Activated T-helper 2 cell treated with anti-CD3 and anti-CD28 coated beads, Interferon-gamma antibody, Interleukin-2, Interleukin-4, amounts not matched to agents 10 μg/mL and 5 μg/mL and 100 μg/mL, durations not matched to agents 14 hours and 24 hours and 36 hours (primary cell): ENCODE results near the gene TRPT1. TPM values are rescaled to one million over a fixed set of nuclear protein-coding genes. Genes with fewer than 3 reads are reported as not detected.

Source experiments
- DNase-seq: peaks from one replicate; pipeline ENCODE4 v3.0.0; 2021; ENCODE audit warnings: low spot score
- H3K27ac Mint-ChIP-seq: one replicate; pipeline ENCODE4 v1.8.0; 2021; ENCODE audit warnings: mixed read lengths
- H3K27me3 Mint-ChIP-seq: one replicate; pipeline ENCODE4 v1.8.0; 2021; ENCODE audit warnings: low read depth, mixed read lengths
- H3K36me3 Mint-ChIP-seq: one replicate; pipeline ENCODE4 v1.8.0; 2021; ENCODE audit warnings: low read depth, mixed read lengths
- H3K4me1 Mint-ChIP-seq: one replicate; pipeline ENCODE4 v1.8.0; 2021; ENCODE audit warnings: low read depth, mixed read lengths
- H3K4me3 Mint-ChIP-seq: one replicate; pipeline ENCODE4 v1.8.0; 2021; ENCODE audit warnings: low read depth, mild to moderate bottlenecking, moderate library complexity, mixed read lengths
- H3K9me3 Mint-ChIP-seq: one replicate; pipeline ENCODE4 v1.8.0; 2021; ENCODE audit warnings: mixed read lengths
- intact Hi-C: fragments of 100-400 bp; cut with micrococcal nuclease; formaldehyde crosslinking; loops from one replicate; pipeline ENCODE4 v1.15.1; 2023
- total RNA-seq: library from RNA; stranded (reverse); gene quantifications from 2 replicates; pipeline ENCODE4 v1.2.3, GENCODE V29; 2022

The TRPT1 gene
- total RNA-seq, 1 donor from 2014 or later: 35.5 TPM

GRCh38 chr11:64178951-64179639 lies 46.9 kb downstream of the TRPT1 start:
- no peak for DNase-seq
- Mint-ChIP-seq H3K27me3 (no peaks in the 10 kb centered on the region), H3K27ac (no peak overlapping the region), H3K36me3 (peaks cover 16% of the 10 kb centered on the region), H3K9me3 (peaks cover 3% of the 10 kb centered on the region), H3K4me3 (no peak overlapping the region), H3K4me1 (peaks cover 33% of the 10 kb centered on the region)
- intact Hi-C loops: no loop called here

- Mint-ChIP-seq H3K36me3 (peaks cover 22% of the 10 kb centered on the region), H3K27me3 (no peaks in the 10 kb centered on the region), H3K4me1 (peaks cover 26% of the 10 kb centered on the region), H3K9me3 (peaks cover 6% of the 10 kb centered on the region), H3K27ac (no peak overlapping the region), H3K4me3 (no peak overlapping the region)
- no peak for DNase-seq
- intact Hi-C loops: no loop called here
Measured at GRCh38 chr11:64178203-64178602, 47.8 kb downstream of the TRPT1 start.

DNA sequence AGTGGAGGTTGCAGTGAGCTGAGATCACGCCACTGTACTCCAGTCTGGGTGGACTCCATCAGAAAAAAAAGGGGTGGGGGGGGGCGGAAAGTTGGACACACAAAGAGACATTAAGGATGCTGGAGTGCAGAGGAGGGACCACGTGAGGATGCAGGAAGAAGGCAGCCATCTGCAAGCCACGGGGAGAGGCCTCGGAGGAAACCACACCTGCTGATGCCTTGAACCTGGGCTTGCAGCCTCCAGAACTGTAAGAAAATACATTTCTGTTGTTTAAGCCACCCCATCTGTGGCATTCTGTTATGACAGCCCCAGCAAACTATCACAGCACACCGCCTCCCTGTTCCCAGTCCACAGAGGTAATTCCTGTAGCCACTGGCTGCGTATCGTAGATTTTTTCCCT lies 49.2 kb downstream of the TRPT1 start:
- peaks cover 20% of the 10 kb centered on the region for H3K4me1 Mint-ChIP-seq
- no peak overlapping the region for H3K27ac Mint-ChIP-seq
- intact Hi-C loops: no loop called here
- peaks cover 6% of the 10 kb centered on the region for H3K9me3 Mint-ChIP-seq
- H3K27me3 Mint-ChIP-seq: no peaks in the 10 kb centered on the region
- DNase-seq: no peak
- H3K36me3 Mint-ChIP-seq: peaks cover 19% of the 10 kb centered on the region
- no peak overlapping the region for H3K4me3 Mint-ChIP-seq

Other genes starting within 250 kb of the TRPT1 start
- 107 and 110 TPM in 2 replicates for gene OTUB1, start 239.7 kb downstream of the TRPT1 start, total RNA-seq
- not detected in 2 replicates for gene FLRT1, start 190.3 kb downstream of the TRPT1 start, total RNA-seq
- gene MACROD1, start 60.1 kb downstream of the TRPT1 start, total RNA-seq: 23.4 and 26.7 TPM in 2 replicates
- gene STIP1, start 40.0 kb downstream of the TRPT1 start, total RNA-seq: 480 and 484 TPM in 2 replicates
- gene FERMT3, start 19.5 kb downstream of the TRPT1 start, total RNA-seq: 197 and 202 TPM in 2 replicates
- gene NUDT22, start 88 bp upstream of the TRPT1 start, total RNA-seq: 72.8 and 77.0 TPM in 2 replicates
- gene DNAJC4, start 4.4 kb upstream of the TRPT1 start, total RNA-seq: 24.5 and 25.8 TPM in 2 replicates
- gene VEGFB, start 8.4 kb upstream of the TRPT1 start, total RNA-seq: 67.4 and 82.0 TPM in 2 replicates
- 36.6 and 37.1 TPM in 2 replicates for gene FKBP2, start 14.9 kb upstream of the TRPT1 start, total RNA-seq
- 262 and 273 TPM in 2 replicates for gene PPP1R14B, start 20.8 kb upstream of the TRPT1 start, total RNA-seq
- gene PLCB3, start 25.3 kb upstream of the TRPT1 start, total RNA-seq: 21.0 and 23.4 TPM in 2 replicates
- 33.2 and 34.7 TPM in 2 replicates for gene BAD, start 58.5 kb upstream of the TRPT1 start, total RNA-seq
- 32.7 and 38.0 TPM in 2 replicates for gene GPR137, start 59.7 kb upstream of the TRPT1 start, total RNA-seq
- gene KCNK4, start 65.1 kb upstream of the TRPT1 start, total RNA-seq: not detected in 2 replicates
- 0.59 TPM in 1 of 2 replicates, not detected in the other for gene CATSPERZ, start 74.2 kb upstream of the TRPT1 start, total RNA-seq
- 49.4 and 54.6 TPM in 2 replicates for gene ESRRA, start 79.3 kb upstream of the TRPT1 start, total RNA-seq
- 290 and 291 TPM in 2 replicates for gene TRMT112, start 91.4 kb upstream of the TRPT1 start, total RNA-seq
- gene PRDX5, start 91.9 kb upstream of the TRPT1 start, total RNA-seq: 112 and 118 TPM in 2 replicates
- 127 and 128 TPM in 2 replicates for gene CCDC88B, start 114.0 kb upstream of the TRPT1 start, total RNA-seq
- 38.7 and 43.7 TPM in 2 replicates for gene RPS6KA4, start 133.0 kb upstream of the TRPT1 start, total RNA-seq